ENCODE results near the gene CEBPZ.

CEBPZ gene

DNA sequence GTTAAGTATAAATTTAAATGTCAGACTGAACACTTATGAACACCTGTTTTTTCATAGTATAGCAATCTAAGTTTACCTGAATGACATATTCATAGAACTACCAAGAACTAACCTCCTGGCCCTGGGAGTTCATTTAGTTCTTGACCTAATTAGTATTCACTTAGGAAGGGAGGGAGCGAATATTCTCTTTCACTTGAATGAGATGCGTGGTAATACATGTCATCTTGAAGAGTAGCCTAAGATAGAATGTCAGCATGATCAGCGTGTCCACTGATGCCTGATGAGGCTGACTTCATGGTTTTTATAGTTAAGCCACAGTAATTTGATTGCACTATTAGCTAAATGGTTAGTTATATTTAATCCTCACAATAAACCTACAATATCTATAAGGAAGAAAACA is 13.4 kb upstream of the CEBPZ start:
- DNase-seq (ENCODE audit: extremely low read depth, insufficient read length): no peak
- H3K36me3 ChIP-seq (ENCODE audit: control insufficient read depth, insufficient read depth, low read length): no peaks in the 10 kb centered on the region; the same call in 1 of the 2 replicates
- H3K4me3 ChIP-seq (replicated peaks; ENCODE audit: low read depth, low read length): no peak overlapping the region
- H3K27me3 ChIP-seq (replicated peaks; ENCODE audit: control insufficient read depth, insufficient read depth, low read length): no peaks in the 10 kb centered on the region
- TF ChIP-seq, protein P1, sequence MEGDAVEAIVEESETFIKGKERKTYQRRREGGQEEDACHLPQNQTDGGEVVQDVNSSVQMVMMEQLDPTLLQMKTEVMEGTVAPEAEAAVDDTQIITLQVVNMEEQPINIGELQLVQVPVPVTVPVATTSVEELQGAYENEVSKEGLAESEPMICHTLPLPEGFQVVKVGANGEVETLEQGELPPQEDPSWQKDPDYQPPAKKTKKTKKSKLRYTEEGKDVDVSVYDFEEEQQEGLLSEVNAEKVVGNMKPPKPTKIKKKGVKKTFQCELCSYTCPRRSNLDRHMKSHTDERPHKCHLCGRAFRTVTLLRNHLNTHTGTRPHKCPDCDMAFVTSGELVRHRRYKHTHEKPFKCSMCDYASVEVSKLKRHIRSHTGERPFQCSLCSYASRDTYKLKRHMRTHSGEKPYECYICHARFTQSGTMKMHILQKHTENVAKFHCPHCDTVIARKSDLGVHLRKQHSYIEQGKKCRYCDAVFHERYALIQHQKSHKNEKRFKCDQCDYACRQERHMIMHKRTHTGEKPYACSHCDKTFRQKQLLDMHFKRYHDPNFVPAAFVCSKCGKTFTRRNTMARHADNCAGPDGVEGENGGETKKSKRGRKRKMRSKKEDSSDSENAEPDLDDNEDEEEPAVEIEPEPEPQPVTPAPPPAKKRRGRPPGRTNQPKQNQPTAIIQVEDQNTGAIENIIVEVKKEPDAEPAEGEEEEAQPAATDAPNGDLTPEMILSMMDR (IDR thresholded peaks at IDR 0.05; ENCODE audit: insufficient read depth, low read length, poor library complexity, severe bottlenecking): no peak

DNA sequence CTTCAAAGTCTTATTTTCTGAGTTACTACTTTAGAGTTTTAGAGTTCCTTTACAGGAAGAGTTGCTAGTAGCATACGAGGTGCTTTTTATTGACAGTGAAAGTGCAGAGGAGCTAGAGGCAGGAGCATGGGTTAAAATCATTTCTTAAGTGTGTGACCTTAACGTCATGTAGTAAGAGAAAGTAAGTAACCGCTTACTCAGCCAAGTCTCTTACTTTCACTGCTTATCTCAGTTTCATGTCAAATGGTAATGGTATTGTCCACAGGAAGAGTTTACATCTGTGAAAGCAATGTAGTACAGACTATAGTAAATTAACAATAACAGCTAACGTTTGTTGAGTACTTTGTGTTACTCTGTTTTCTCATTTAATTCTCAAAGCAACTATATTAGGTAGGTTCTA is 12.6 kb upstream of the CEBPZ start:
- DNase-seq (ENCODE audit: extremely low read depth, insufficient read length): peak; percentile 43
- H3K36me3 ChIP-seq (ENCODE audit: control insufficient read depth, insufficient read depth, low read length): no peaks in the 10 kb centered on the region; the same call in 1 of the 2 replicates
- no peak overlapping the region for H3K4me3 ChIP-seq (replicated peaks; ENCODE audit: low read depth, low read length)
- H3K27me3 ChIP-seq (replicated peaks; ENCODE audit: control insufficient read depth, insufficient read depth, low read length): no peaks in the 10 kb centered on the region
- TF ChIP-seq, protein P1 (IDR thresholded peaks at IDR 0.05; ENCODE audit: insufficient read depth, low read length, poor library complexity, severe bottlenecking): no peak

DNA sequence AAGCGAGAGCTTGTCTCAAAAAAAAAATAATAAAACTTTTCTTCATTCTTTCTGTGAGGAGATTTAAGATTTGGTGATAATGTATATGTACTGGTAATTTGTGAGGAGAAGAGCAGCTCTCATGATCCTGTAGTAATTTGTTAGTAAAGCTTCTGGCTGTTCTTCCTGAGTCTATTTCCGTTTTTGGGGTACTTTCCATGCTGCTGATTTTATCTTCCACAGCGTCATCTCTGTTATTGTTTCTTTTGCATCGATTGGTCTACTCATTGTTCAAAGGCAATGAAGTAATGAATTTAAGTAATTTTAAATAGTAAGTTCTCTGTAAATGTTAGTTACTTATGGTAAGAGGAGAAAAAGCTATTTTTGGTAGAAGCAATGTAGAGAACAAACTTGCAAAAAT is 12.0 kb upstream of the CEBPZ start:
- peak; percentile 13 for DNase-seq (ENCODE audit: extremely low read depth, insufficient read length)
- Histone ChIP-seq H3K4me3 (replicated peaks; ENCODE audit: low read depth, low read length) (no peak overlapping the region), H3K36me3 (ENCODE audit: control insufficient read depth, insufficient read depth, low read length) (no peaks in the 10 kb centered on the region; the same call in 1 of the 2 replicates), H3K27me3 (replicated peaks; ENCODE audit: control insufficient read depth, insufficient read depth, low read length) (no peaks in the 10 kb centered on the region)
- TF ChIP-seq, protein P1 (IDR thresholded peaks at IDR 0.05; ENCODE audit: insufficient read depth, low read length, poor library complexity, severe bottlenecking): no peak

DNA sequence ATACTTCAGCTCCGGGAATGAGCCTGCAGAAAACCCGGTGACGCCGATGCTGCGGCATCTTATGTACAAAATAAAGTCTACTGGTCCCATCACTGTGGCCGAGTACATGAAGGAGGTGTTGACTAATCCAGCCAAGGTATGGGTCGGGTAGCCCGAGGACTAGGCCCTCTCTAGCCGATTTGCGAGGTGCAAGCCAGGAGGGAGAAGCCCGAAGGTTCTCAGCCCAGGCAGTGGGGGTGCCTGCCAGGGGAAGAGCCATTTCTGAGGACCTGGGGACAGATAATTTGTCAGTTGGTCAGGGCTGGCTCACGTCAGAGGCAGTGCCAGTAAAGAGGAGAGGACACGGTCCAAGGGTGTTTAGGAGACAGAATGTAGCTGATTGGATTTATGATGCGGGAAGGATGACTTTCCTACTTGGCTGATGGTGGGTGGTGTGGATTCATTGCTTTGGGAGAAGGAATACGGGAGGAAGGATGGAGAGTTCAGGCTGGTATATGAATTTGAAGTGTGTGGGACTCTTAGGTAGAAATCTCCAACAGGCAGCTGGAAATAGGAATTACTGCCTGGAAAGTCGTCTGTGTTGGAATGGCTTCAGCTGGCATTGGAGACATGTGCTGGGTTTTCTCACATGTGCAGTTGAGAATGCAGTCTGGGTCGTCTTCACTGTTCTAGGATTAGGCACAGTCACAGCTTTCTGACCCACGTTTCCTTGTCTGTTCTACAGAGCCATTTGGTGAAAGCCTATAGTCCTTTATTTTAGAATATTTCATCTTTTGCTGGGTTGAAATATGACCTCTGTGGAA is 936 bp upstream of the CEBPZ start:
- no peak for DNase-seq (ENCODE audit: extremely low read depth, insufficient read length)
- Histone ChIP-seq H3K27me3 (replicated peaks; ENCODE audit: control insufficient read depth, insufficient read depth, low read length) (no peaks in the 10 kb centered on the region), H3K4me3 (replicated peaks; ENCODE audit: low read depth, low read length) (peak overlapping the region; percentile 90), H3K36me3 (ENCODE audit: control insufficient read depth, insufficient read depth, low read length) (0 out of 2 replicates have a peak, but pooled peaks cover 2% of the 10 kb centered on the region)
- TF ChIP-seq, protein P1 (IDR thresholded peaks at IDR 0.05; ENCODE audit: insufficient read depth, low read length, poor library complexity, severe bottlenecking): no peak

DNA sequence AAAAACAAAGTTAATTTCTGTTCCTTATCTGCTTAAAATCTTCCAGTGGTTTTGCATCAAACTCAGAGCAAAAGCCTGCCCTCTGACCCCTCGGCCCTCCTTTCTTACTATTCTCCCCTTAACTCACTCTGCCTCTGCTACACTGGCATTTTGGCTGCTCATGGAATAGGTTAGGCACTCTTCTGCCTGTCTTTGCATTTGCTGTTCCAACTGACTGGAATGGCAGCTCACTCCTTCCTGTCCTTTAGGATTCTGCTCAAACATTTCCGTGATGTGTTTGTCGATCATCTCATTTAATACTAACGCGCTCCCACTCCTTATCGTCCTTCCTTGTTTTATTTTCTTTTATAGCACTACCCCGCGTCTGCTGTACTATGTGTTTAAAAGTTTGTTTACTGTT is 815 bp downstream of the CEBPZ start:
- DNase-seq (ENCODE audit: extremely low read depth, insufficient read length): no peak
- no peaks in the 10 kb centered on the region for H3K27me3 ChIP-seq (replicated peaks; ENCODE audit: control insufficient read depth, insufficient read depth, low read length)
- TF ChIP-seq, protein P1 (IDR thresholded peaks at IDR 0.05; ENCODE audit: insufficient read depth, low read length, poor library complexity, severe bottlenecking): no peak
- H3K4me3 ChIP-seq (replicated peaks; ENCODE audit: low read depth, low read length): peak overlapping the region; percentile 90
- peaks cover 2% of the 10 kb centered on the region; the same call in 1 of the 2 replicates for H3K36me3 ChIP-seq (ENCODE audit: control insufficient read depth, insufficient read depth, low read length)

Data from GM06990 (cell line).